CD4-positive, CD25-positive, alpha-beta regulatory T cell (primary cell): ENCODE measurements around the gene SPON1. TPM values are rescaled to one million over a fixed set of nuclear protein-coding genes. Genes with fewer than 3 reads are reported as not detected.

ENCODE experiments used
- ATAC-seq, 2 donors: fragments of 150-1000 bp; cut with Tn5 transposase; one replicate each; pipeline ENCODE4 v1.10.0; 2021; ENCODE audit warnings: low read depth in 2 of 2, moderate number of reproducible peaks in 2 of 2, moderate library complexity in 1 of 2
- DNase-seq, 3 donors: peaks; one replicate each; pipeline versions ENCODE4 v3.0.0 to v3.0.0-alpha.2; 2012 to 2022; ENCODE audit warnings: mixed read lengths in 1 of 3
- H3K27ac ChIP-seq: one replicate; pipeline ENCODE4 v1.7.0; 2013; ENCODE audit warnings: mild to moderate bottlenecking, low read length; ENCODE audit not compliant: insufficient read depth, poor library complexity, severe bottlenecking
- H3K27me3 ChIP-seq: one replicate; pipeline ENCODE4 v1.7.0; 2013; ENCODE audit warnings: low read length; ENCODE audit not compliant: control insufficient read depth, insufficient read depth
- H3K36me3 ChIP-seq: one replicate; pipeline ENCODE4 v1.7.0; 2013; ENCODE audit warnings: mild to moderate bottlenecking, low read length, moderate library complexity; ENCODE audit not compliant: control insufficient read depth, insufficient read depth
- H3K4me1 ChIP-seq: 2 replicates; pipeline ENCODE4 v1.7.0; 2013; ENCODE audit warnings: mild to moderate bottlenecking, low read length; ENCODE audit not compliant: insufficient read depth, control insufficient read depth, poor library complexity, severe bottlenecking
- H3K4me3 ChIP-seq: one replicate; pipeline ENCODE4 v1.7.0; 2013; ENCODE audit warnings: low read depth, mild to moderate bottlenecking, low read length, moderate library complexity
- H3K9me3 ChIP-seq, 2 experiments: 1 replicate in 1 of 2; 2 replicates in 1 of 2; pipeline ENCODE4 v1.7.0; 2013; ENCODE audit warnings: low read length in 2 of 2, mild to moderate bottlenecking in 1 of 2, moderate library complexity in 1 of 2; ENCODE audit not compliant: control insufficient read depth in 2 of 2
- H3K27ac Mint-ChIP-seq, 3 donors: one replicate each; pipeline ENCODE4 v1.8.0; 2020 to 2022; ENCODE audit warnings: mild to moderate bottlenecking in 3 of 3, mixed read lengths in 3 of 3, moderate library complexity in 2 of 3
- H3K27me3 Mint-ChIP-seq: one replicate; pipeline ENCODE4 v1.8.0; 2022; ENCODE audit warnings: mild to moderate bottlenecking, mixed read lengths
- H3K36me3 Mint-ChIP-seq: one replicate; pipeline ENCODE4 v1.8.0; 2020; ENCODE audit warnings: mixed read lengths
- H3K4me1 Mint-ChIP-seq, 4 donors: one replicate each; pipeline ENCODE4 v1.8.0; 2020 to 2022; ENCODE audit warnings: mixed read lengths in 4 of 4, mild to moderate bottlenecking in 1 of 4
- H3K4me3 Mint-ChIP-seq, 4 donors: one replicate each; pipeline ENCODE4 v1.8.0; 2020 to 2022; ENCODE audit warnings: mild to moderate bottlenecking in 4 of 4, mixed read lengths in 4 of 4, moderate library complexity in 3 of 4
- H3K9me3 Mint-ChIP-seq, 7 donors: one replicate each; pipeline ENCODE4 v1.8.0; 2020 to 2022; ENCODE audit warnings: mixed read lengths in 7 of 7, mild to moderate bottlenecking in 3 of 7, moderate library complexity in 2 of 7
- polyA plus RNA-seq, 4 donors: library from polyadenylated mRNA; unstranded; fragments of 300-500 nt; fragmentation: Illumina TruSeq; gene quantifications; one replicate each; pipeline ENCODE4 v1.2.3, GENCODE V29; 2021
- total RNA-seq: library from RNA; stranded (reverse); gene quantifications from one replicate; pipeline ENCODE4 v1.2.3, GENCODE V29; 2022

Gene SPON1
- total and polyA plus RNA-seq, 5 donors from 2014 or later = 0.45 to 1.2 (median 0.86) TPM

- DNase-seq = no peak
- H3K9me3 ChIP-seq = no peaks in the 10 kb centered on the region
- peaks cover 2% of the 10 kb centered on the region for H3K27me3 ChIP-seq
- Mint-ChIP-seq H3K27me3 (peaks cover 4% of the 10 kb centered on the region), H3K4me3 (no peak overlapping the region), H3K9me3 (peaks cover 0 to 4% (median 0%) of the 10 kb centered on the region in 7 donors), H3K27ac (peak overlapping the region in 1 of 3 donors; percentile 26), H3K36me3 (no peaks in the 10 kb centered on the region), H3K4me1 (peaks cover 12 to 24% (median 15%) of the 10 kb centered on the region in 4 donors)
- no peak for ATAC-seq
- H3K4me1 ChIP-seq = peaks cover 20% of the 10 kb centered on the region
- H3K27ac ChIP-seq = no peak overlapping the region
- H3K4me3 ChIP-seq = no peak overlapping the region
- no peaks in the 10 kb centered on the region for H3K36me3 ChIP-seq
These were observed 18.5 kb upstream of the SPON1 start for GRCh38 chr11:13944016-13944415.

- peaks cover 5% of the 10 kb centered on the region for H3K27me3 ChIP-seq
These were observed 17.6 kb upstream of the SPON1 start for GRCh38 chr11:13944911-13945425.

GRCh38 chr11:13947379-13947778 lies 15.1 kb upstream of the SPON1 start:
- Histone ChIP-seq H3K27ac (no peak overlapping the region), H3K4me1 (no peaks in the 10 kb centered on the region), H3K4me3 (no peak overlapping the region), H3K27me3 (peaks cover 8% of the 10 kb centered on the region), H3K9me3 (no peaks in the 10 kb centered on the region), H3K36me3 (no peaks in the 10 kb centered on the region)
- DNase-seq = no peak
- H3K4me3 Mint-ChIP-seq = no peak overlapping the region
- no peak overlapping the region for H3K27ac Mint-ChIP-seq
- H3K4me1 Mint-ChIP-seq = peaks cover 3 to 5% (median 5%) of the 10 kb centered on the region in 4 donors
- ATAC-seq = no peak
- no peaks in the 10 kb centered on the region for H3K36me3 Mint-ChIP-seq
- peaks cover 27% of the 10 kb centered on the region for H3K27me3 Mint-ChIP-seq
- no peaks in the 10 kb centered on the region for H3K9me3 Mint-ChIP-seq

More at GRCh38 chr11:13944911-13945425, 17.6 kb upstream of the SPON1 start:
- DNase-seq = no peak
- peaks cover 0 to 3% (median 0%) of the 10 kb centered on the region in 7 donors for H3K9me3 Mint-ChIP-seq
- peaks cover 12 to 18% (median 13%) of the 10 kb centered on the region in 4 donors for H3K4me1 Mint-ChIP-seq
- ATAC-seq = no peak
- H3K36me3 ChIP-seq = no peaks in the 10 kb centered on the region
- no peak overlapping the region for H3K4me3 ChIP-seq
- no peak overlapping the region for H3K27ac Mint-ChIP-seq
- H3K27me3 Mint-ChIP-seq = peaks cover 10% of the 10 kb centered on the region
- H3K4me1 ChIP-seq = peaks cover 14% of the 10 kb centered on the region
- H3K9me3 ChIP-seq = no peaks in the 10 kb centered on the region
- H3K4me3 Mint-ChIP-seq = no peak overlapping the region
- no peak overlapping the region for H3K27ac ChIP-seq
- H3K36me3 Mint-ChIP-seq = no peaks in the 10 kb centered on the region

- Mint-ChIP-seq H3K4me1 (no peaks in the 10 kb centered on the region), H3K4me3 (no peak overlapping the region), H3K36me3 (no peaks in the 10 kb centered on the region), H3K9me3 (no peaks in the 10 kb centered on the region), H3K27ac (no peak overlapping the region), H3K27me3 (peaks cover 34% of the 10 kb centered on the region)
- Histone ChIP-seq H3K4me1 (no peaks in the 10 kb centered on the region), H3K27me3 (peaks cover 11% of the 10 kb centered on the region), H3K9me3 (no peaks in the 10 kb centered on the region), H3K4me3 (no peak overlapping the region), H3K27ac (no peak overlapping the region), H3K36me3 (no peaks in the 10 kb centered on the region)
- no peak for DNase-seq
- no peak for ATAC-seq
These were observed 12.6 kb upstream of the SPON1 start for GRCh38 chr11:13949876-13950275.

- Mint-ChIP-seq H3K9me3 (no peaks in the 10 kb centered on the region), H3K27me3 (peaks cover 29% of the 10 kb centered on the region), H3K4me1 (no peaks in the 10 kb centered on the region), H3K4me3 (no peak overlapping the region), H3K36me3 (no peaks in the 10 kb centered on the region), H3K27ac (no peak overlapping the region)
- H3K36me3 ChIP-seq = no peaks in the 10 kb centered on the region
- H3K4me3 ChIP-seq = no peak overlapping the region
- peaks cover 21% of the 10 kb centered on the region for H3K27me3 ChIP-seq
- DNase-seq (no peak), ATAC-seq (no peak)
- no peaks in the 10 kb centered on the region for H3K9me3 ChIP-seq
- H3K4me1 ChIP-seq = no peaks in the 10 kb centered on the region
- H3K27ac ChIP-seq = no peak overlapping the region
These were observed 10.3 kb upstream of the SPON1 start for GRCh38 chr11:13952221-13952620.

- Mint-ChIP-seq H3K9me3 (no peaks in the 10 kb centered on the region), H3K36me3 (no peaks in the 10 kb centered on the region), H3K27me3 (peaks cover 29% of the 10 kb centered on the region), H3K27ac (no peak overlapping the region), H3K4me1 (no peaks in the 10 kb centered on the region), H3K4me3 (no peak overlapping the region)
- Histone ChIP-seq H3K27me3 (peaks cover 21% of the 10 kb centered on the region), H3K9me3 (no peaks in the 10 kb centered on the region), H3K36me3 (no peaks in the 10 kb centered on the region), H3K4me1 (no peaks in the 10 kb centered on the region), H3K27ac (no peak overlapping the region), H3K4me3 (no peak overlapping the region)
- DNase-seq (no peak), ATAC-seq (no peak)
These were observed 9.9 kb upstream of the SPON1 start for GRCh38 chr11:13952668-13953067.

GRCh38 chr11:13954591-13954990 lies 7.9 kb upstream of the SPON1 start:
- H3K9me3 ChIP-seq = no peaks in the 10 kb centered on the region
- H3K36me3 Mint-ChIP-seq = no peaks in the 10 kb centered on the region
- no peak overlapping the region for H3K27ac ChIP-seq
- no peak overlapping the region for H3K27ac Mint-ChIP-seq
- DNase-seq (no peak), ATAC-seq (no peak)
- no peaks in the 10 kb centered on the region for H3K4me1 Mint-ChIP-seq
- H3K27me3 Mint-ChIP-seq = peaks cover 40% of the 10 kb centered on the region
- no peak overlapping the region for H3K4me3 Mint-ChIP-seq
- no peaks in the 10 kb centered on the region for H3K4me1 ChIP-seq
- H3K9me3 Mint-ChIP-seq = no peaks in the 10 kb centered on the region
- H3K4me3 ChIP-seq = no peak overlapping the region
- no peaks in the 10 kb centered on the region for H3K36me3 ChIP-seq
- H3K27me3 ChIP-seq = peaks cover 31% of the 10 kb centered on the region

GRCh38 chr11:13955971-13956421 lies 6.5 kb upstream of the SPON1 start:
- Histone ChIP-seq H3K27ac (no peak overlapping the region), H3K4me3 (no peak overlapping the region), H3K9me3 (no peaks in the 10 kb centered on the region), H3K27me3 (peaks cover 40% of the 10 kb centered on the region), H3K4me1 (no peaks in the 10 kb centered on the region), H3K36me3 (no peaks in the 10 kb centered on the region)
- ATAC-seq = peak; percentile 43 to 71
- Mint-ChIP-seq H3K27ac (no peak overlapping the region), H3K4me3 (no peak overlapping the region), H3K36me3 (no peaks in the 10 kb centered on the region), H3K4me1 (peaks cover 0 to 4% (median 2%) of the 10 kb centered on the region in 4 donors), H3K9me3 (peaks cover 0 to 1% (median 0%) of the 10 kb centered on the region in 7 donors), H3K27me3 (peaks cover 38% of the 10 kb centered on the region)
- DNase-seq = peak; percentile 33 to 69 (median 59)
